GM12892 (cell line): ENCODE results near the gene CHCHD3.

ENCODE experiments used
- DNase-seq: peaks from one replicate; pipeline ENCODE4 v3.0.0; 2011; ENCODE audit not compliant: insufficient read length
- FAIRE-seq: peaks from 2 replicates; lab custom pipeline; 2011; peaks lifted over from hg19 to GRCh38; lab: Jason Lieb, UNC
- POLR2A ChIP-seq: IDR thresholded peaks from 2 replicates; pipeline ENCODE4 v1.6.1; 2011; ENCODE audit warnings: low read depth, low read length, control low read depth
- POLR2AphosphoS5 ChIP-seq: IDR thresholded peaks from 2 replicates; pipeline ENCODE4 v1.6.1; 2011; ENCODE audit warnings: low read depth, low read length, control low read depth
- TAF1 ChIP-seq: IDR thresholded peaks from 2 replicates; pipeline ENCODE4 v1.6.1; 2011; ENCODE audit warnings: low read depth, mild to moderate bottlenecking, control low read depth, low read length, borderline replicate concordance

The CHCHD3 gene

GRCh38 chr7:132858760-132859159, 223.1 kb downstream of the CHCHD3 start:
- no peak for TF ChIP-seq TAF1
- no peak for TF ChIP-seq POLR2A
- TF ChIP-seq POLR2AphosphoS5: no peak
- DNase-seq: no peak
- no peak for FAIRE-seq

- TF ChIP-seq POLR2AphosphoS5: no peak
- no peak for TF ChIP-seq TAF1
- TF ChIP-seq POLR2A: no peak
- FAIRE-seq: no peak
- no peak for DNase-seq
Measured at GRCh38 chr7:132858251-132858650, 223.6 kb downstream of the CHCHD3 start.

GRCh38 chr7:132857703-132858102, 224.2 kb downstream of the CHCHD3 start:
- no peak for FAIRE-seq
- TF ChIP-seq POLR2A (no peak), TAF1 (no peak), POLR2AphosphoS5 (no peak)
- no peak for DNase-seq

GRCh38 chr7:132857031-132857430, 224.9 kb downstream of the CHCHD3 start:
- DNase-seq (no peak), FAIRE-seq (no peak)
- no peak for TF ChIP-seq POLR2A
- no peak for TF ChIP-seq TAF1
- TF ChIP-seq POLR2AphosphoS5: no peak

GRCh38 chr7:132856416-132856815, 225.5 kb downstream of the CHCHD3 start:
- TF ChIP-seq POLR2AphosphoS5 (no peak), TAF1 (no peak), POLR2A (no peak)
- DNase-seq (no peak), FAIRE-seq (no peak)

DNA sequence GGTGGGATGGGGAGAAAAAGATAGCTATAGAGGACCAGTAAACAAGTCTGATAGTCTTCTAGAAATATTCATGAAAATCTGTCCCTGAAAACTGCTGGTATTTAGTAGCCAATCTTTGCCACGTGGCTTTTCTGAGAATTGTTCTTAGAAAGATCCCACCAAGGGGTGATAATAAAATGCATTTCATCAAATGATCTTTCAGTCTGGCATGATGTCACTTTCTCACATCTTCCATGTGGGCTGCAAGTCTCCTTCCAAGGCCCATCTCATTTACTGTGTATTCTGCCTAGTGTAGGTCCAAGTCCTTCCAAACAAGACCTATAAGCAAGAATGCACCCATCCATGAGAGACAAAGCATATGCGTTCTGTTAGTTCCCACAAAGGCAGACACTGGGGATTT, 226.0 kb downstream of the CHCHD3 start:
- FAIRE-seq: no peak
- DNase-seq: no peak
- TF ChIP-seq POLR2A: no peak
- TF ChIP-seq POLR2AphosphoS5: no peak
- TF ChIP-seq TAF1: no peak

- DNase-seq: no peak
- FAIRE-seq: no peak
- TF ChIP-seq POLR2A: no peak
- no peak for TF ChIP-seq POLR2AphosphoS5
- TF ChIP-seq TAF1: no peak
Measured at GRCh38 chr7:132854238-132854637, 227.7 kb downstream of the CHCHD3 start.

DNA sequence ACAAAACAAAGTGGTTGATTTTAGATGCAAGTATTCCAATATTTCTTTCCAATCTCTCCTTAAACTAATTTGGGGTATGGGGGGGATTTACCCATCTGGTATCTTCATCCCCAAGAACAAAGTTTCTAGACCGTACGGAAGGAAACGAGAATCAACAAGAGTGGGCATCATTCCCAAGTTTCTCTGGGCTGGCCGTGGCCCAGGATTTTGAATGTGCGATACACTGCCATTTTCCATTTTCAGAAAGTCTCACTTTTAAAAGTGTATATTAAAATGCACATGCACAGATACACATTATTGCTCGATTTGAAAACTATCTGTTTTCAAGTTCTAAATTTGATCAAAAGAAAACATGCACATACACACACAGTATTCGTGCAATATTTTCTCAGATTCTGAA, 234.5 kb downstream of the CHCHD3 start:
- DNase-seq (no peak), FAIRE-seq (no peak)
- TF ChIP-seq TAF1 (no peak), POLR2AphosphoS5 (no peak), POLR2A (no peak)

DNA sequence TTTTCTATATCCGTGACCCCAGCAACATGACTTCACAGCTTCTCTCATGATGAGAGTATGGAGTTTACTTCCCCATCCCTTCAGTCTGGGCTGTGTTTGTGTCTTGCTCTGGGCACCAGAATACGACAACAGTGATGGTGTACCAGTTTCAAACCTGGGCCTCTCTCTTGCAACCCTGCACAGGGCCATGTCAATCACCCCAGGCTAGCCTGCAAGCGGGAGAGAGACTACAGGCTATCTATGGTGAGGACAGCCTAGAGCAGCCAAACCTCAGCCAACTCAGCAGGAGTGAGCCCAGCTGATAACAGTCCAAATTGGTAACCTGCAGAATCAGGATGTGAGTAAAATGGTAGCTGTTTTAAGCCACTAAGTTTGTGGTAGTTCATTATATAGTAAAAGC, 235.8 kb downstream of the CHCHD3 start:
- TF ChIP-seq POLR2AphosphoS5: no peak
- TF ChIP-seq TAF1: no peak
- FAIRE-seq (no peak), DNase-seq (no peak)

DNA sequence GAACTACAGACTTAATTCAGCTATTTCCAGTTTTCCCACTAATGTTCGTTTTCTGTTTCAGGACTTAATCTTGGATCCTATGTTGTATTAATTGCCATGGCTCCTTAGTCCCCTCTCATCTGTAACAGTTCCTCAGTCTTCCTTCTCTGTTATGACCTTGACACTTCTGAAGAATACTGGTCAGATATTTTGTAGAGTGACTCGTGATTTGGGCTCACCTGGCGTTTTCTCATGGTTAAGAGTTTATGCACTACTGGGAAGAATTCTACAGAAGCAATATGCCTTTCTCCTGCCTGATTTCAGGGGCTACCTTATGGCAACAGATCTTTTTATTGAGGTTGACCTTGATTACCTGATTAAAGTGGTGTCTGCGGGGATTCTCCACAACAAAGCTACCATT, 239.4 kb downstream of the CHCHD3 start:
- FAIRE-seq: no peak
- DNase-seq: no peak
- no peak for TF ChIP-seq POLR2A
- TF ChIP-seq TAF1: no peak
- no peak for TF ChIP-seq POLR2AphosphoS5

DNA sequence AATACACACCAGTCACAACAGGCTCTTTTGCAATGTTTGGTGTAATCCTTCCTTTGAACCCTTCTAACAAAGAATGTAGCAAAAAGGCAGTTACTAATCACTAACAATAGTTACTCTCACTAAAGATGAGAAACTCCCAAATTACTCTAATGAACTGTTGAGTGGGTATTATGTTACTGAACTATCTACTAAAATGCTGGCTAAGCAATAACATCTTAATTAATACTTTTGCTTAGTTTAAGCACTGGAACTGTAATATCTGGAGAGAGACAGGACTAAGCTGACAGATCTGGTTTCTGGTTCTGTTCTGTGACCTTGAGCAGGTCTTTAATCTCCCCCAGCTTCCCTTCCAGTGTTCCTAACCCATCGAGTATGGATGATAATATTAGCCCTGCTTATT, 241.7 kb downstream of the CHCHD3 start:
- DNase-seq (no peak), FAIRE-seq (no peak)
- TF ChIP-seq POLR2AphosphoS5 (no peak), TAF1 (no peak), POLR2A (no peak)

- TF ChIP-seq POLR2AphosphoS5 (no peak), TAF1 (no peak), POLR2A (no peak)
- FAIRE-seq: no peak
Measured at GRCh38 chr7:132838313-132838712, 243.6 kb downstream of the CHCHD3 start.

DNA sequence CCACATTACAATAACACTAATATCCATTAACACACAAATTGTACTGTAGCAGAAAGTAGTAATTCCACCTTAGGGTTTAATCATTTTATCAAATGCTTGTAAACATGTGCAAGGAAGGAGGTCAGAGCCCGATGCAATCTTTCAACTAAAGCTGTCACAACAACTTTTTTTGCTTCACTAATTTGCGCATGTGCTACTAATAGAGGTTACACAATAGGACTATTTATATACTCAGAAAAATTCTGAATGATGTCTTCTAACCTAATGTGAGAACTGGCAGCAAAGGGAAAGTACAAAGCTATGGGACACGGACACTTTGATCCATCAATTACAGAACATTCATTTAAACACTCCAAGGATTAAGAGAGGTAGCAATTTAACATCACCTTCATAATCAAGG, 244.4 kb downstream of the CHCHD3 start:
- TF ChIP-seq POLR2A (no peak), TAF1 (no peak), POLR2AphosphoS5 (no peak)
- FAIRE-seq: no peak
- no peak for DNase-seq

More at GRCh38 chr7:132838313-132838712, 243.6 kb downstream of the CHCHD3 start:
- DNase-seq: no peak

DNA sequence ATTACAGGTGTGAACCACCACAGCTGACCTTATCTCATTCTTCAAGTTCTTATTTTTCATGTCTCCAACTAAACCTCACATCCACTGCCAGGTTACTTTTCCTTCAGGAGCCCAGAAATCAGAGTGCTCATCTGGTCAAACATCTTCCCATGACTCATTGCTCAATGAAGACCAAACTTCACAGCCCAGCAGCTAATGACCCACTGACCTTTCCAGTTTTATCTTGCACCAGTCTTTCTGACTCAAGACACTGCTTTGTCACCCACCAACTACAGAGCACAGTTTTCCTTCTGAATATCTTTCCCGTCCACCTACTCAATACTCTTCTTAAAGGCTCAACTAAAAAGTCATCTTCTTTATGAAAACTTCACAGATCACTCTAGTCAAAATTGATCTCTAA, 245.1 kb downstream of the CHCHD3 start:
- no peak for TF ChIP-seq POLR2A
- TF ChIP-seq TAF1: no peak
- TF ChIP-seq POLR2AphosphoS5: no peak
- no peak for FAIRE-seq
- no peak for DNase-seq

DNA sequence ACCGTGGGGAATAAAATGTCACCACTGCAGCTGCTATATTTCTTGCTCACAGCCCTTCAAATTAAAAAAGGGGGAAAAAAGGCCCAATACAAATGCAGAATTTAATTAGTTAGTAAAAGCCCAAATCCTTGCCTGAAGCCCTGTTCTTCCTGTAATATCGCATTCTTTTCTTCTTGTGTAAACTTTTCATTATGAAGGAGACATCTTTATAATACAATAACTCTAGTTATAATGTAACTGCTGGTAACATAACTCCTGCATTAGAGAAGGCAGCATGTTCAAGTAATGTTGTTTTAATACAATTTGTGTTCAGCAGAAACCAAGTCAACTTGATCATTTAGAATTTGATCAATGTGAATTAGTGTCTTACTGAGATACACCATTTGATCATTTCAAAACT, 250.9 kb downstream of the CHCHD3 start:
- TF ChIP-seq TAF1: no peak
- no peak for TF ChIP-seq POLR2AphosphoS5
- TF ChIP-seq POLR2A: no peak
- no peak for FAIRE-seq

More for the DNA sequence above, 250.9 kb downstream of the CHCHD3 start:
- DNase-seq: no peak
